Gastroesophageal sphincter (tissue), 3 donors: ENCODE data around the gene HACD3.

Experiments used
- CTCF ChIP-seq, 4 experiments: fragments of 200-600 bp in 2 of 4; fragments of 450-650 bp in 2 of 4; sonication (generic) in 1 of 4; IDR thresholded peaks; one replicate each; pipeline ENCODE4 v1.5.1; 2017 to 2019; ENCODE audit warnings: antibody characterized with exemption in 4 of 4, mild to moderate bottlenecking in 2 of 4, moderate library complexity in 2 of 4
- EP300 ChIP-seq: sonication (generic); formaldehyde crosslinking; IDR thresholded peaks from one replicate; pipeline ENCODE4 v1.6.1; 2017; ENCODE audit warnings: antibody characterized with exemption, mild to moderate bottlenecking

GRCh38 chr15:65595960-65596359, 65.7 kb downstream of the HACD3 start:
- TF ChIP-seq CTCF (IDR thresholded peaks at IDR 0.05) (no peak), EP300 (no peak)
